Activated T-helper 2 cell treated with anti-CD3 and anti-CD28 coated beads, Interferon-gamma antibody, Interleukin-2, Interleukin-4, amounts not matched to agents 10 μg/mL and 5 μg/mL and 100 μg/mL, durations not matched to agents 14 hours and 24 hours and 36 hours (primary cell): Measurements from ENCODE around the gene TMEM209. TPM values are rescaled to one million over a fixed set of nuclear protein-coding genes. Genes with fewer than 3 reads are reported as not detected.
"Not testable (repeated sequence)": the region's sequence is repeated elsewhere in the genome, so short reads cannot be mapped to it uniquely, and the experiment has no call there.

Experiments
- DNase-seq: peaks from one replicate; pipeline ENCODE4 v3.0.0; 2021; ENCODE audit warnings: low spot score
- H3K27ac Mint-ChIP-seq: one replicate; pipeline ENCODE4 v1.8.0; 2021; ENCODE audit warnings: mixed read lengths
- H3K27me3 Mint-ChIP-seq: one replicate; pipeline ENCODE4 v1.8.0; 2021; ENCODE audit warnings: low read depth, mixed read lengths
- H3K36me3 Mint-ChIP-seq: one replicate; pipeline ENCODE4 v1.8.0; 2021; ENCODE audit warnings: low read depth, mixed read lengths
- H3K4me1 Mint-ChIP-seq: one replicate; pipeline ENCODE4 v1.8.0; 2021; ENCODE audit warnings: low read depth, mixed read lengths
- H3K4me3 Mint-ChIP-seq: one replicate; pipeline ENCODE4 v1.8.0; 2021; ENCODE audit warnings: low read depth, mild to moderate bottlenecking, moderate library complexity, mixed read lengths
- H3K9me3 Mint-ChIP-seq: one replicate; pipeline ENCODE4 v1.8.0; 2021; ENCODE audit warnings: mixed read lengths
- intact Hi-C: fragments of 100-400 bp; cut with micrococcal nuclease; formaldehyde crosslinking; loops from one replicate; pipeline ENCODE4 v1.15.1; 2023
- total RNA-seq: library from RNA; stranded (reverse); gene quantifications from 2 replicates; pipeline ENCODE4 v1.2.3, GENCODE V29; 2022

TMEM209 gene
- total RNA-seq, 1 donor from 2014 or later, result 41.6 TPM

DNA sequence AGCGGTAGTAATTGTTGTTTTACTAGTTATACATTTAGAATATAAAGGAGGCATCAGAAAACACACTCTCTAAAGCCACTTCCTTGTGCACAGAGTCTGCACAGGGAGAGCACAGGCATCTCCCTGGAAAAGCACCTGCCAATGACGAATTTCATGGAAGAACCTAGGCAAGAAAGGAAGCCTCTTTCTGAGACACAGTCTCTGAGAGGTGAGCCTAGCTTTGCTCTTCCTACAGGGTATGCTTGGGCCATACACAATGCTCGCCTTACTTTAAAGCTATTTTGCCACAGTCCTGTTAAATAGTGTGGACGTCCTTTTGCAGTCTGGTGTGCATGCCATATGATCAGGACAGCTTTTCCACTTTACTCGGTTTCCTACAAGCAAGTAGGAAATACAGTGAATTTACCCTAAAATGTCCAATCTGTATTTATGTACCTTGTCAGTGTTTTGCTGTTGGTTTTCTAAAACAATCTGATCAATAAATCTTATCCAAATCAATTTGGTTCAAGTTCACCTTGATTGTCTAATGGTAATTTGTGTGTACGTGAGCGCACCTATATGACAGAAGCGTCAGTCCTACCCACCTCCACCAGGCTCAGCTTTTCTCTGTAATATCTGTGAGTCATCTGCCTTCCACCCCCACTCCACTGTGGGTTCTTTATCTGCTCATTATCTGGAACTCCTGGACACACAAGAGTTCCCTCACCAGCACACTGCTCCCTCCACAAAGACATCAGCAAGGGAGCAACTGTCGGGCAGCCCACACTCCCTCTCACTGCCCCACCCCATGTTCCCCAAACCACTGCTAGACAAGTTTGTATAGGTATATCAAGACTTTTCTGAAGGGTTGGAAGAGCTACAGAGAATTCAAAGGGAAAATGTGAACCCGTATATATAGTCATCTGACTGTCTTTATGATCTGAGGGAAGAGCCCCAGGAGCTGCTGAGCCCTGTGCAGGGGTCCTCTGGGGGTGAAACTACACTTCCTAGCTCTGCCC lies 69.7 kb downstream of the TMEM209 start:
- intact Hi-C loops, result loop anchor here (2.0 kb wide), 1 partner anchor 17 kb away; no protein-coding TSS in a partner anchor
- Mint-ChIP-seq H3K9me3 (no peaks in the 10 kb centered on the region), H3K27ac (no peak overlapping the region), H3K4me1 (peaks cover 19% of the 10 kb centered on the region), H3K27me3 (no peaks in the 10 kb centered on the region), H3K36me3 (peaks cover 54% of the 10 kb centered on the region), H3K4me3 (no peak overlapping the region)
- no peak for DNase-seq

DNA sequence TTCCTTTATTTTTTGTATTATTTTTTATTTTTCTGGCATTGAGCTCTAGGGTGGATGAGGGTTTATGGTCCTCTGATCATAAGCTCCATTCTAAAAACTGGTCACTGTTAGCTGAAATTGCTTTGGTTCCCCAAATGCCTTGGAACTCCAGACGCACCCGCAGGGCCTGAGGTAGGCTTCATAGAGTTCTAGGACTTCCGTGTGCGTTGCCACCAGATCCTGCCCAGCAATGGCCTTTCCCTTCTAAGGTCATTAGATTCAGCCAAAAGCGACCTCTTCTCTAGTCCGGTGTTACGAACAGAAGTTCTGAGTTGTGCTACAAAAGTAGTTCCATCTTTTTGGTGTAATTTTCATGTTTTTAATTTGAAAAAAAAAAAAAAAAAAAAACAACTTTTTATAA lies 70.5 kb downstream of the TMEM209 start:
- Mint-ChIP-seq H3K4me3 (no peak overlapping the region), H3K27ac (no peak overlapping the region), H3K9me3 (no peaks in the 10 kb centered on the region), H3K36me3 (peaks cover 59% of the 10 kb centered on the region), H3K27me3 (no peaks in the 10 kb centered on the region), H3K4me1 (peaks cover 19% of the 10 kb centered on the region)
- intact Hi-C loops, result no loop called here
- DNase-seq, result no peak

DNA sequence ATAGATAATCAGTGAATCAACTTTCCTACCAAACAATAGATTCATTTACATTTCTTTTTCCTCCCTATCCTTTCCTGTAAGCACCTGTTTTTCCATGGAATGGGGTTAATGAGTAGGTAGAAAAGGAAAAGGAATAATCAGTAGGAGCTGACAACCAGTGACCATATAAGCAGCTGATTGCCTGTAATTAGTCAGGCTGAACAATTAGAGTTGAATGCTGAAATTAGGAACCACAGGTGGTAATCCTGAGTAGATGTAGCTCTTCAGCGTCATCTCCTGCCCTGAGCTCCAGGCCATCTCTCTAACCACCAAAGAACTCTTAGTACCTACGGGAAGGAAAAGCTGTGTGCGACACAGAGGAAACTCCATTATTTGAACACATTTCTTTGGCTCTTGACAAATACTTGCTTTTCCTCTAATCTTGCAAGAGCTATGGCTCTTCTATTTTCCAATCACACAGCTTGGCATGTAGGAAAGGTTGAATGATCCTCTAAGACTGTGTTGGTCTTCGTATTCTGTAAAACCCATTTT lies 71.0 kb downstream of the TMEM209 start:
- H3K4me1 Mint-ChIP-seq, result peaks cover 19% of the 10 kb centered on the region
- no peak for DNase-seq
- H3K9me3 Mint-ChIP-seq, result no peaks in the 10 kb centered on the region
- H3K36me3 Mint-ChIP-seq, result peaks cover 60% of the 10 kb centered on the region
- no peaks in the 10 kb centered on the region for H3K27me3 Mint-ChIP-seq
- intact Hi-C loops, result no loop called here
- no peak overlapping the region for H3K4me3 Mint-ChIP-seq
- H3K27ac Mint-ChIP-seq, result no peak overlapping the region

DNA sequence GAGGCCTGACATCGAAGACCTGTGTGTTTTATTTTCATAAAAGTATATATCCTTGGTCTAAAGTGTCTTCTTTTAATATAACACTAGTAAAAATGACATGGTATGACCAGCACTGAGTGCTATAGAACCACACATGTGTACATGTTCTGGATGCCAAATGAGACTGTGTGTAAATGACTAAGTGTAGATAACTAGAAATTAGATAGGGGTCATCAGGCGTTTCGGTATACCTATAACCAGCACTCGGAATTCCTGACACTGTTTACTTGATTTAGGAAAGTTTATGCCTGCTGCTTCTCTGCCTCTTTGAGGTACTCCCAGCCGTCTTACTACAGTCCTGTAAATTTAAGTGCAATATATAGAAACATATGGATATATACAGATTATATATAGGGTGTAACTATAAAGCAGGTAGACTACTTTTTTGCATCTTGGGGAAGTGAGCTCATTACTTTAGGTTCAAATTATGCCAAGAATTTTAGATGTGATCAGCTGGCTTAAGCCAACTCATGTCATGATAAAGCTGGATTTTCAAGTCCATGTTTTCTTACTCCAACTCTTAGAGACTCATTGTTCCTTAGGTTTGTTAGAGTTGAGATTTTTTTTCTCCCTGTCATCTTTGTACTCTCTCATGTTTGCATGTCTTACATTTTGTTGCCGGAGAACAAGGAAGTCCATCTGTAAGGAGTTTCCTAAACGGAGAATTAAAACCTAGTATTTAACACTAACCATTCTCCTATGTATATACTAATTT lies 72.0 kb downstream of the TMEM209 start:
- peaks cover 19% of the 10 kb centered on the region for H3K4me1 Mint-ChIP-seq
- intact Hi-C loops, result no loop called here
- H3K36me3 Mint-ChIP-seq, result peaks cover 64% of the 10 kb centered on the region
- H3K27ac Mint-ChIP-seq, result no peak overlapping the region
- H3K4me3 Mint-ChIP-seq, result no peak overlapping the region
- no peaks in the 10 kb centered on the region for H3K27me3 Mint-ChIP-seq
- H3K9me3 Mint-ChIP-seq, result no peaks in the 10 kb centered on the region
- no peak for DNase-seq

DNA sequence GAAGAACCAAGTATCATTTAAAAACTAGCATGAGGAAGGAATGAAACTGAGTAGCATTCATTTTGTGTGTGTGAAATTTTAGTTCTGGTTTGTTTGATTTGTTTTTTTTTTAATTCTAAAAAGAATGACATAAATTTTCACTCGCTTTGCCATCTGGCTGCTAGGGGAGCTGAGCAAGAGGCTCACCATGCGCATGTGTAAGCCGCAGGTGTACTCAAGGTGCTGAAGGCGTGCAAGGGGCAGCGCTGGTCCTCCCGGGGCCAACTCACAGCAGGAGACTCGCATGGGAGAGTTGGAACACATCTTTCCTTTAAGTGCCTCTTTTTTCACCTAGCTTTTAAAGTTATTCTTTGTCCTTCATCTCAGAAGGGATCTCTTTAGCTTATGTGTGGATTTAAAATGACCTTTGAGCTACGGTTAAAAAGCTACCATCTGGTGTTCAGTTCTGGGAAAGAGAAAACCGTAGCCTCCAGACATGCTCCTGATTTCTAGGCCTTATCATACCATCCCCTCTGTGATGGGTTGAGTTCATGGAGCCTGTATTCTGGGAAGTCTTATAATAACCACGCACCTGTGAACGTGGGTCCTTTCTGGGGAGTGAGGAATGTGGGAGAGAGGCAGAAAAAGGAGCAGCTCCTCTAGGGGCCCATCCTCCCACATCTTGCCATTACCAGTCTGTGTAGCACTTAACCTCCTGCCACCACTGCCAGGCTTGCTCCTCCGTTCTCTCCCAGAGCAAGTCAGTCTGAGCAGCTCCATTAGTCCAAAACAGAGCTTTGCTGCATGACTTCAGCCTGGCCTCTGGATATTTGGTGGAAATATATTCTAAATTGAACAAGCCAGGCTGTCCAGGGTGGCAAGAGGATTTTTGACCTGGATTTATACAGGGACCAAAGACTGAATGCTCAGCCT lies 73.0 kb downstream of the TMEM209 start:
- H3K27me3 Mint-ChIP-seq, result no peaks in the 10 kb centered on the region
- no peak overlapping the region for H3K4me3 Mint-ChIP-seq
- DNase-seq, result no peak
- peaks cover 65% of the 10 kb centered on the region for H3K36me3 Mint-ChIP-seq
- H3K4me1 Mint-ChIP-seq, result peaks cover 19% of the 10 kb centered on the region
- H3K9me3 Mint-ChIP-seq, result no peaks in the 10 kb centered on the region
- intact Hi-C loops, result no loop called here
- no peak overlapping the region for H3K27ac Mint-ChIP-seq

DNA sequence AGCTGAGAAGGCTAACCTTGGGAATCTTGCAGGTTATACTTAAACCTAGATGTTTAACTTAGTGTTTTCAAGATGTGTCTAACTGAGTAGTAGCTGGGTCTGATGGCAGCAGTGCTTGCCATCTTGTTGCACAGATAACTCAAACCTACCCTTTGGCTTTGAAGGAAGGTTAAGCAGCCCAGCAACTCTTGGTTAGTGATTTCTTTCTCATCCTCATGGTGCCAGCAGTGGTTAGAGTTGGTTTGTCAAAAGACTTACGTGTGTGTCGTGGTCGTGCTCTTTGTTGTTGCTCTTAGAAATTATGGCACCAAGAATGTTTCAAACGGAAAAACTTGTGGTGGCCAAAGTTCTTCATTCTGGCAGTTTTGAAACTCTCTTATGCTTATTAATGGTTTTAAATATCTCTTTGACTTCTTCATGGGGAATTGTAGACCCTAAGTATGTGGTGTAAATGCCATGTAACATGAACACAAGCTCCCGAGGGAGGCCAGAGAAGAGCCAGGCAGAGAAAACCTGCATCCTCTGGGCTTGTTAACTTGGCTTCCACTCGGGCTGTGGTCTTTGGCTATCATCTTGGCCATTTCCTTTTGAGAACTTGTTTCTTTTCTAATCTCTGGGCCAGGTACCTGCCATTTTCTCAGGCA lies 73.9 kb downstream of the TMEM209 start:
- H3K4me1 Mint-ChIP-seq, result peaks cover 10% of the 10 kb centered on the region
- no peak overlapping the region for H3K4me3 Mint-ChIP-seq
- H3K27ac Mint-ChIP-seq, result no peak overlapping the region
- intact Hi-C loops, result no loop called here
- H3K27me3 Mint-ChIP-seq, result no peaks in the 10 kb centered on the region
- no peaks in the 10 kb centered on the region for H3K9me3 Mint-ChIP-seq
- peaks cover 67% of the 10 kb centered on the region for H3K36me3 Mint-ChIP-seq
- DNase-seq, result no peak

DNA sequence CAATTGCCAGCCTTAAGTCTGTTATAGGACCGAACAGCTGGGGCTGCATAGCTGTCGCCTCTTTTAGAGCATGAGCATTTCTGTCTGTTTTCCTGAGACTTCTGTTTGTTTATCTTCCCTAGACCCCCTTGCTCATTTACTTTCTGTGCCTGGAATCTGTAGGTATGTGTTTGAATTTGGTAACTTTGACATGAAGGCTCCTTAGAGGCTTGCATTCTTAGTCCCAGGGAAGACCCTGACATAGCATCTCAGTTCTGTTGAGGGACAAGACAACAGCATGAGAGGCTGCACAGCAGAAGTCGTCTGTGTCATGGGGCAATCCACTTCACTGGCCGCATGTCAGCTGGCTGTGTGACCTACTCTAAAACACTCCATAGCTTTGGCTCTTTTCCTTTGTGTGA lies 76.2 kb downstream of the TMEM209 start:
- Mint-ChIP-seq H3K4me3 (no peak overlapping the region), H3K9me3 (no peaks in the 10 kb centered on the region), H3K27me3 (no peaks in the 10 kb centered on the region), H3K27ac (no peak overlapping the region), H3K4me1 (no peaks in the 10 kb centered on the region), H3K36me3 (peaks cover 47% of the 10 kb centered on the region)
- DNase-seq, result no peak
- intact Hi-C loops, result no loop called here

DNA sequence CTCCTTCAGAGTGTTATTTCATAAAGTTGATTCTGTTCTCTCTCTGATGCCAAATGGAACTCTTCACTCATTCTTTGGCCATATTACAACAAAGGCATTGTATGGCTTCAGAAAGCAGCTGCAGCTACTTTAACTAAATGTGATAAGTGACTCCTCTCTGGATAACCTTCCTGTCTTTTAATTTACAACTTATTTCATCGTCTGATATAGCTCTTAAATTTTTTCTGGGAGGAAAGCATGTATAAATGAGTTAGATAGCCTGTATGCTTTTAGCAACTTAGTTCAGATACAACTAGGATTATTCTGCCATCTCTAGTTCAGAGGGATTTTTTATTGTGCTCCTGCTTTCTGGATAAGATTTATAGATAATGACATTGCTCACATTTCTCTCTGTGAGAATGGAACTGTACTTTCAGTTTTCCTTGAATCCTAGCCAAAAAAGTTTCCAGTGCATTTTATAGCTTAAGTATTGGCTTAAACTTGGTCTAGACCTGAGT lies 77.3 kb downstream of the TMEM209 start:
- intact Hi-C loops, result no loop called here
- DNase-seq, result no peak
- Mint-ChIP-seq H3K9me3 (no peaks in the 10 kb centered on the region), H3K4me1 (no peaks in the 10 kb centered on the region), H3K27me3 (no peaks in the 10 kb centered on the region), H3K4me3 (no peak overlapping the region), H3K27ac (no peak overlapping the region), H3K36me3 (peaks cover 52% of the 10 kb centered on the region)

DNA sequence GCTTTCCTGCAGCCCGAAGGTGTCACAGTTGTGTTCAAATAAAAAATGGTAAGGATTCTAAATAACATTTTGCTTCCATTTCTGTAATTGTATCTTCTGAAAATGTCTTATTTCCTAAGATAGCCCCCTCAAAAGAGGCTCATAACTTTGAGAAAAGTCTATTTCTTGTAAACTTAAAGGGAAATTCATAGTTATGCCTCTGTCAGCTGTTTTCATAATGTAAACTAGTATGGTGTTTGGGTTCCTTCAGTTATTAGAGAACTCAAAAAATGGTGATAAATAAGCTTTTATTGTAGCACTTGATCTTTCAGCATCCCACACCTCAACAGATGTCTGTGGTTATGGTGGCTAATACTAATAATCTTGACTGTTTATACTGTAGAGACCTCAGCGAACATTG lies 77.8 kb downstream of the TMEM209 start:
- no peaks in the 10 kb centered on the region for H3K27me3 Mint-ChIP-seq
- no peak overlapping the region for H3K27ac Mint-ChIP-seq
- H3K4me1 Mint-ChIP-seq, result no peaks in the 10 kb centered on the region
- no peak for DNase-seq
- no peak overlapping the region for H3K4me3 Mint-ChIP-seq
- intact Hi-C loops, result no loop called here
- peaks cover 57% of the 10 kb centered on the region for H3K36me3 Mint-ChIP-seq
- H3K9me3 Mint-ChIP-seq, result no peaks in the 10 kb centered on the region

DNA sequence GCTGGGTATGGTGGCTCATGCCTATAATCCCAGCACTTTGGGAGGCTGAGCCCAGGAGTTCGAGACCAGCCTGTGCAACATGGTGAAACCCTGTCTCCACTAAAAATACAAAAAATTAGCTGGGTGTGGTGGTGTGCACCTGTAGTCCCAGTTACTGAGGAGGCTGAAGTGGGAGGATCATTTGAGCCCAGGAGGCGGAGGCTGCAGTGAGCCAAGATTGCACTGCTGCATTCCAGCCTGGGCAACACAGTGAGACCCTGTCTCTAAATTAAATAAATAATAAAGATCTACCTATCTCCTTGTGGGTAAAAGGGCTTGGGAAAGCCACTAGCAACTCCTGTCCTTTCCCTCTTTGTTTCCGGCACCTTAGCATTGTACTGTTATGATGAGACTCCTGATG lies 78.4 kb downstream of the TMEM209 start:
- H3K27me3 Mint-ChIP-seq, intact Hi-C loops, H3K4me1 Mint-ChIP-seq, H3K4me3 Mint-ChIP-seq, H3K27ac Mint-ChIP-seq, DNase-seq, H3K9me3 Mint-ChIP-seq: not testable (repeated sequence)
- H3K36me3 Mint-ChIP-seq, result peaks cover 60% of the 10 kb centered on the region

DNA sequence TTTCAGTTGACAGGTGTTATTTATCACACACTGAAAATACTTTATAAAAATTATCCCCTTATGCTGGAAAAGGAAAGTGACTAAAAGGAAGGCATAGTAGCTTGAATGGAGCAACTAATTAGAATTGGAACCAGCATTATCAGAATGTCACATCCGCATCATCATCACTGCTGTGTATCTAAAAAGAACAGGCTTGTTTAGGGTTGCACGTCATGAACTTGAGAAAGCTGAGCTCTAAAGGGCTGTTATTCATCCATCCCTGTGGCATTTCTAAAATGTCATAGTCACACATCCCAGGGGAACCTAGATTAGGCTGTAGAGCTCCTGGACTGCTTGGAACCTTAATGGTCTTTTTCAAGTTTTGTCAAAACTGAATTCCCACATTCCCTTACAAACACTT lies 80.5 kb downstream of the TMEM209 start:
- Mint-ChIP-seq H3K4me1 (peaks cover 6% of the 10 kb centered on the region), H3K9me3 (no peaks in the 10 kb centered on the region), H3K27ac (no peak overlapping the region), H3K36me3 (peaks cover 55% of the 10 kb centered on the region), H3K27me3 (no peaks in the 10 kb centered on the region), H3K4me3 (no peak overlapping the region)
- intact Hi-C loops, result no loop called here
- DNase-seq, result no peak

DNA sequence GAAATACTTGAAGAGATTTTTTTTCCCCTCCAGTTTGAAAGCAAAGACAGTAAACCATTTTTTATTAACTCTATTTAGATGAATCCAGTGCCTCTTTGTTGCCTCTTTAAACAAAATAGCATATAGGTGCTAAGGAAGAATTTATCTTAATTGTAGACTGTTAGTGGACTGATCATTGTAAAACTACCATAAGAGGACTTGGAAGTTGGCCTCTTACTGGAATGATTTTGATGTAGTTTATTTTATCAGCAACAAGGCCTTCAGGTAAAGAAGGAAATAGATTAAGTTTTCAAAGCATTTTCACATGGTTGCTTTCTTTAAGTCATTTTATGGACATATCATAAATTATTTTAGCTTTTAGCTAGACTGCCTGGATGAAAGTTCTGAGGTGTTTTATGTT lies 81.7 kb downstream of the TMEM209 start:
- intact Hi-C loops, result no loop called here
- Mint-ChIP-seq H3K4me1 (peaks cover 10% of the 10 kb centered on the region), H3K27me3 (no peaks in the 10 kb centered on the region), H3K27ac (no peak overlapping the region), H3K36me3 (peaks cover 50% of the 10 kb centered on the region), H3K4me3 (no peak overlapping the region), H3K9me3 (no peaks in the 10 kb centered on the region)
- no peak for DNase-seq
